ENCODE measurements around the gene FCHSD2. TPM values are rescaled to one million over a fixed set of nuclear protein-coding genes. Genes with fewer than 3 reads are reported as not detected.
"Not testable (repeated sequence)": the region's sequence is repeated elsewhere in the genome, so short reads cannot be mapped to it uniquely, and the experiment has no call there.

FCHSD2 gene
- total RNA-seq, 1 donor from 2014 or later, result 59.0 TPM

GRCh38 chr11:73140213-73141030 is 1.7 kb downstream of the FCHSD2 start:
- no peaks in the 10 kb centered on the region for H3K27me3 ChIP-seq (ENCODE audit: low read depth)
- H3K27ac ChIP-seq, result peak overlapping the region; percentile 91
- H3K36me3 ChIP-seq, result peaks cover 14% of the 10 kb centered on the region
- H3K9me3 ChIP-seq, result no peaks in the 10 kb centered on the region
- TF ChIP-seq, protein P1, sequence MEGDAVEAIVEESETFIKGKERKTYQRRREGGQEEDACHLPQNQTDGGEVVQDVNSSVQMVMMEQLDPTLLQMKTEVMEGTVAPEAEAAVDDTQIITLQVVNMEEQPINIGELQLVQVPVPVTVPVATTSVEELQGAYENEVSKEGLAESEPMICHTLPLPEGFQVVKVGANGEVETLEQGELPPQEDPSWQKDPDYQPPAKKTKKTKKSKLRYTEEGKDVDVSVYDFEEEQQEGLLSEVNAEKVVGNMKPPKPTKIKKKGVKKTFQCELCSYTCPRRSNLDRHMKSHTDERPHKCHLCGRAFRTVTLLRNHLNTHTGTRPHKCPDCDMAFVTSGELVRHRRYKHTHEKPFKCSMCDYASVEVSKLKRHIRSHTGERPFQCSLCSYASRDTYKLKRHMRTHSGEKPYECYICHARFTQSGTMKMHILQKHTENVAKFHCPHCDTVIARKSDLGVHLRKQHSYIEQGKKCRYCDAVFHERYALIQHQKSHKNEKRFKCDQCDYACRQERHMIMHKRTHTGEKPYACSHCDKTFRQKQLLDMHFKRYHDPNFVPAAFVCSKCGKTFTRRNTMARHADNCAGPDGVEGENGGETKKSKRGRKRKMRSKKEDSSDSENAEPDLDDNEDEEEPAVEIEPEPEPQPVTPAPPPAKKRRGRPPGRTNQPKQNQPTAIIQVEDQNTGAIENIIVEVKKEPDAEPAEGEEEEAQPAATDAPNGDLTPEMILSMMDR (IDR thresholded peaks at IDR 0.05), result no peak
- DNase-seq (no peak), ATAC-seq (no peak)
- intact Hi-C loops (cut with DNase I), result no loop called here
- H3K4me3 ChIP-seq, result peak overlapping the region; percentile 94
- H3K4me1 ChIP-seq, result peaks cover 39% of the 10 kb centered on the region

- H3K4me1 ChIP-seq, result peaks cover 45% of the 10 kb centered on the region
- intact Hi-C loops (cut with DNase I), result no loop called here
- no peak for DNase-seq
- H3K36me3 ChIP-seq, result peaks cover 15% of the 10 kb centered on the region
- no peaks in the 10 kb centered on the region for H3K9me3 ChIP-seq
- peak overlapping the region; percentile 94 for H3K4me3 ChIP-seq
- no peaks in the 10 kb centered on the region for H3K27me3 ChIP-seq (ENCODE audit: low read depth)
- H3K27ac ChIP-seq, result peak overlapping the region; percentile 91
- no peak for ATAC-seq
- TF ChIP-seq, protein P1 (IDR thresholded peaks at IDR 0.05), result no peak
Observed at GRCh38 chr11:73139476-73140198, 2.5 kb downstream of the FCHSD2 start.

DNA sequence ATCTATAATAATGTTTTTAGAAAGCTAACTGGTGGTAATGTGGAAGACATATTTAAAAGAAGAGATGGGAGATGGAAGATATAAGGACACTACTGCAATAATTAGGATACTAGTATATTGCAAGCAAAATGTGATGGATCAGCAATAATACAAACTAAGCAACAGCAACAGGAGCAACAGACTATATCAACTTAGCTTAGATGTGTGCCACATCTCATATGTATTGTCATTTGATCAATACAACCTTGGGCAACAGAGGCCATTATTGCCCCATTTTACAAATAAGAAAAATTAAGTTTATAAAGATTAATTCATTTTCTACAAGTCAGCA is 4.2 kb downstream of the FCHSD2 start:
- Histone ChIP-seq H3K36me3 (peaks cover 30% of the 10 kb centered on the region), H3K9me3 (no peaks in the 10 kb centered on the region), H3K4me1 (peaks cover 35% of the 10 kb centered on the region), H3K27me3 (ENCODE audit: low read depth) (no peaks in the 10 kb centered on the region), H3K4me3 (no peak overlapping the region), H3K27ac (no peak overlapping the region)
- ATAC-seq (no peak), DNase-seq (no peak)
- intact Hi-C loops (cut with DNase I), result no loop called here
- TF ChIP-seq, protein P1 (IDR thresholded peaks at IDR 0.05), result no peak

GRCh38 chr11:73137262-73137943 is 4.7 kb downstream of the FCHSD2 start:
- Histone ChIP-seq H3K4me3 (no peak overlapping the region), H3K27me3 (ENCODE audit: low read depth) (no peaks in the 10 kb centered on the region), H3K36me3 (peaks cover 35% of the 10 kb centered on the region), H3K4me1 (peaks cover 35% of the 10 kb centered on the region), H3K27ac (no peak overlapping the region), H3K9me3 (no peaks in the 10 kb centered on the region)
- TF ChIP-seq, protein P1 (IDR thresholded peaks at IDR 0.05), result no peak
- no peak for DNase-seq
- intact Hi-C loops (cut with DNase I), result no loop called here
- no peak for ATAC-seq

GRCh38 chr11:73136722-73137121 is 5.4 kb downstream of the FCHSD2 start:
- H3K4me3 ChIP-seq; H3K27ac ChIP-seq; ATAC-seq; H3K27me3 ChIP-seq (ENCODE audit: low read depth); DNase-seq; intact Hi-C loops (cut with DNase I); H3K9me3 ChIP-seq: not testable (repeated sequence)
- peaks cover 35% of the 10 kb centered on the region for H3K4me1 ChIP-seq
- peaks cover 42% of the 10 kb centered on the region for H3K36me3 ChIP-seq
